ENCODE results near the gene SH3TC1.

SH3TC1 gene

GRCh38 chr4:8198906-8199593 is at the start of gene SH3TC1:
Gene SH3TC1 (plus strand): TSS chr4:8199290. CDS start chr4:8205195, 5,905 bp downstream.
- Histone ChIP-seq H3K27me3 (ENCODE audit: control insufficient read depth, insufficient read depth, low read length) (no peaks in the 10 kb centered on the region), H3K4me3 (ENCODE audit: low read depth, low read length) (no peak within 1 kb of the TSS), H3K4me1 (ENCODE audit: control insufficient read depth, insufficient read depth, low read length) (no peaks in the 10 kb centered on the region), H3K9ac (ENCODE audit: low read depth, low read length) (no peak within 1 kb of the TSS), H3K9me3 (ENCODE audit: control insufficient read depth, insufficient read depth, low read length) (no peaks in the 10 kb centered on the region), H3K36me3 (ENCODE audit: control insufficient read depth, insufficient read depth, low read length) (no peaks in the 10 kb centered on the region)

- Histone ChIP-seq H3K9ac (ENCODE audit: low read depth, low read length) (no peak overlapping the region), H3K36me3 (ENCODE audit: control insufficient read depth, insufficient read depth, low read length) (no peaks in the 10 kb centered on the region), H3K4me3 (ENCODE audit: low read depth, low read length) (no peak overlapping the region), H3K27me3 (ENCODE audit: control insufficient read depth, insufficient read depth, low read length) (no peaks in the 10 kb centered on the region), H3K9me3 (ENCODE audit: control insufficient read depth, insufficient read depth, low read length) (no peaks in the 10 kb centered on the region), H3K4me1 (ENCODE audit: control insufficient read depth, insufficient read depth, low read length) (no peaks in the 10 kb centered on the region)
These were observed 49.4 kb upstream of the SH3TC1 start for GRCh38 chr4:8149664-8150063.

GRCh38 chr4:8150152-8151090 is 48.7 kb upstream of the SH3TC1 start:
- Histone ChIP-seq H3K27me3 (ENCODE audit: control insufficient read depth, insufficient read depth, low read length) (no peaks in the 10 kb centered on the region), H3K4me1 (ENCODE audit: control insufficient read depth, insufficient read depth, low read length) (no peaks in the 10 kb centered on the region), H3K9me3 (ENCODE audit: control insufficient read depth, insufficient read depth, low read length) (no peaks in the 10 kb centered on the region), H3K9ac (ENCODE audit: low read depth, low read length) (peak overlapping the region; percentile 37), H3K4me3 (ENCODE audit: low read depth, low read length) (no peak overlapping the region), H3K36me3 (ENCODE audit: control insufficient read depth, insufficient read depth, low read length) (no peaks in the 10 kb centered on the region)

DNA sequence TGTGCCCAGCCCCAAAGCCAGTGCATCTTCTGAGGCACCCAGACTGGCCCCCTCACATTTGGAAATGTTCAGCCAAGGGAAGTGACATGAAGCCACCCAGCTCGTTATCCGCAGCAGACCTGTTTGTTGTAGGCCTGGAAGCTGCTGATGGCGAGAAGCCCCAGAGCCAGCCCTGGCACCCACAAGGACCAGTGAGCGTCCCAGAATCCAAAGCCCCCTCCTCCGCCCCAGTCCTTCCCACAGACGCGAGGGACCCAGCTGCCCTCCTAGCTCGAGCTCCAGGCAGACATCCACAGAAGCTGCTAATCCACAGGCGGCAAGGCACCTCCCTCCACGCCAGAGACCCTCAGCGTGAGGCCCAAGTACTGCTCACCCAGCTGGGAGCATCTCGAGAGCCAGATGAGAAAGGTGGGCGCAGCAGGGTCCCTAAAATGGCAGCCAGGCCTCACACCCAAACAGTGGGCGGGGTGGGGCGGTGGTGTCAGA is 47.9 kb upstream of the SH3TC1 start:
- Histone ChIP-seq H3K4me1 (ENCODE audit: control insufficient read depth, insufficient read depth, low read length) (no peaks in the 10 kb centered on the region), H3K27me3 (ENCODE audit: control insufficient read depth, insufficient read depth, low read length) (no peaks in the 10 kb centered on the region), H3K9ac (ENCODE audit: low read depth, low read length) (no peak overlapping the region), H3K9me3 (ENCODE audit: control insufficient read depth, insufficient read depth, low read length) (no peaks in the 10 kb centered on the region), H3K36me3 (ENCODE audit: control insufficient read depth, insufficient read depth, low read length) (no peaks in the 10 kb centered on the region), H3K4me3 (ENCODE audit: low read depth, low read length) (no peak overlapping the region)

DNA sequence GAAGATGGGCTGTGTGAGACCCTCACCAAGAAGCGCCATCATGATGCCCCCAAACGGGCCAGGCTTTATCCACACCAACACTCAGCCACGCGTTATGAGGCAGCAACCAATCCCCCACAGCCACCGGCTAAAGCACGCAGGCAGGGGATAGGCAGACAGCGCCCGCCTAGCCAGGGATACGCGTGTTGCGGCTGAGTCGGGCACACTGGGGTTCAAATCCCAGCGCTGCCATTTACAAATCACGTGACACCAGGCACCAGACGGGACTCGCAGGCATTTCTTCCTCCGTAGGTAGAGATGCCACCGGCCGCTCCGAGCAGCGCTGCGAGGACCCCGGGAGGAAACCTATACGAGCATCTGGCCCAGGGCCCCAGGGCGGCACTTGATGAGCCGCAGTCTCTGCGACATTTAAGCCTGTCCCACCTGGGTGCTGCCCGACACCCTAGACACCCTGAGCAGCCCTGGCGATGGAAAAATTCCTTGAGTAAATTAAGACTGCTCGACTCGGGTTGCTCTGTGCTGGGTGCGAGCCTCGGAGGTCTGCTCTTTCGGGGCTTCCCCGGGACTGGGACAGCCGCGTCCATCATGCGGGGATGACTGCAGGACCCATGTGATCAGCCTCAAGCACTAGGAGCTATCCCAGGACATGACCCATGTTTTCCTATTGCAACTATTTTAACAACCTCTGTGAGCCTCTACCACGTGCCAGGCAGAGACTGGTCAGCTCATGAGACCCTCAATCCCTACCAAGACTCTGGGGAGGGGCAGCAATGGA is 46.8 kb upstream of the SH3TC1 start:
- Histone ChIP-seq H3K36me3 (ENCODE audit: control insufficient read depth, insufficient read depth, low read length) (no peaks in the 10 kb centered on the region), H3K9ac (ENCODE audit: low read depth, low read length) (no peak overlapping the region), H3K9me3 (ENCODE audit: control insufficient read depth, insufficient read depth, low read length) (no peaks in the 10 kb centered on the region), H3K4me1 (ENCODE audit: control insufficient read depth, insufficient read depth, low read length) (no peaks in the 10 kb centered on the region), H3K27me3 (ENCODE audit: control insufficient read depth, insufficient read depth, low read length) (peaks cover 7% of the 10 kb centered on the region), H3K4me3 (ENCODE audit: low read depth, low read length) (no peak overlapping the region)

- no peaks in the 10 kb centered on the region for H3K9me3 ChIP-seq (ENCODE audit: control insufficient read depth, insufficient read depth, low read length)
- no peaks in the 10 kb centered on the region for H3K36me3 ChIP-seq (ENCODE audit: control insufficient read depth, insufficient read depth, low read length)
- no peak overlapping the region for H3K9ac ChIP-seq (ENCODE audit: low read depth, low read length)
- no peaks in the 10 kb centered on the region for H3K4me1 ChIP-seq (ENCODE audit: control insufficient read depth, insufficient read depth, low read length)
- peaks cover 13% of the 10 kb centered on the region for H3K27me3 ChIP-seq (ENCODE audit: control insufficient read depth, insufficient read depth, low read length)
- no peak overlapping the region for H3K4me3 ChIP-seq (ENCODE audit: low read depth, low read length)
These were observed 46.2 kb upstream of the SH3TC1 start for GRCh38 chr4:8152865-8153257.

- no peaks in the 10 kb centered on the region for H3K36me3 ChIP-seq (ENCODE audit: control insufficient read depth, insufficient read depth, low read length)
These were observed 45.6 kb upstream of the SH3TC1 start for GRCh38 chr4:8153441-8153840.

GRCh38 chr4:8155048-8155447 is 44.0 kb upstream of the SH3TC1 start:
- Histone ChIP-seq H3K9ac (ENCODE audit: low read depth, low read length) (no peak overlapping the region), H3K4me3 (ENCODE audit: low read depth, low read length) (no peak overlapping the region), H3K4me1 (ENCODE audit: control insufficient read depth, insufficient read depth, low read length) (peaks cover 2% of the 10 kb centered on the region), H3K36me3 (ENCODE audit: control insufficient read depth, insufficient read depth, low read length) (no peaks in the 10 kb centered on the region), H3K27me3 (ENCODE audit: control insufficient read depth, insufficient read depth, low read length) (peaks cover 23% of the 10 kb centered on the region), H3K9me3 (ENCODE audit: control insufficient read depth, insufficient read depth, low read length) (no peaks in the 10 kb centered on the region)

More at GRCh38 chr4:8153441-8153840, 45.6 kb upstream of the SH3TC1 start:
- Histone ChIP-seq H3K4me1 (ENCODE audit: control insufficient read depth, insufficient read depth, low read length) (no peaks in the 10 kb centered on the region), H3K27me3 (ENCODE audit: control insufficient read depth, insufficient read depth, low read length) (peaks cover 16% of the 10 kb centered on the region), H3K4me3 (ENCODE audit: low read depth, low read length) (no peak overlapping the region), H3K9me3 (ENCODE audit: control insufficient read depth, insufficient read depth, low read length) (no peaks in the 10 kb centered on the region), H3K9ac (ENCODE audit: low read depth, low read length) (no peak overlapping the region)

DNA sequence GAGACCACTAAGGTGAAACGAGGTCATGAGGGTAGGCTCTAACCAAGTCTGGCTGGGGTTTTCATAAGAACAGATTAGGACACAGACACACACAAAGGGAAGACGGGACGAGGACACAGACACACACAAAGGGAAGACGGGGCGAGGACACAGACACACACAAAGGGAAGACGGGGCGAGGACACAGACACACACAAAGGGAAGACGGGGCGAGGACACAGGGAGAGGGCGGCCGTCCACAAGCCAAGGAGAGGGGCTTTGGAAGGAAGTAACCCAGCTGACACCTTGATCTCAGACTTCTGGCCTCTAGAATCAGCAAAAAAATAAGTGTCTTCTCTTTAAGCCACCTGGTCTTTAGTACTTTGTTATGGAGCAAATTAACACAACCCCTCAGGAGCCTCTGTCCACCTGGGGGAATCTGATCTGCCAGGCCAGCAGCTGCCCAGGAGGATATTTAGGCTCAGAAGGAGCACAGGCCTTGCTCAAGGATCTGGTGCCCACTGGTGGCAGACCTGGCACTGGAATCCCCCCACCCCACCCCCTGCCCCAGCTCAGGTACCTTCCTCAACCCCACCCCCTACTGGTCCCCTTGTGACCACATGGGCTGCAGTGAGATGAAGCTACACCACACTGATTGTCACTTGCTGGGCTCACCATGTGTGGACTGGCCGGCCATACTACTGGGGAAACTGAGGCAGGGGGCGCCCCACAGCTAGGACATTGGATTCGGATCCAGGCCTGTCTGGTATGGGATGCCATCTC is 43.2 kb upstream of the SH3TC1 start:
- no peak overlapping the region for H3K9ac ChIP-seq (ENCODE audit: low read depth, low read length)
- H3K4me1 ChIP-seq (ENCODE audit: control insufficient read depth, insufficient read depth, low read length) = peaks cover 2% of the 10 kb centered on the region
- no peaks in the 10 kb centered on the region for H3K36me3 ChIP-seq (ENCODE audit: control insufficient read depth, insufficient read depth, low read length)
- peaks cover 28% of the 10 kb centered on the region for H3K27me3 ChIP-seq (ENCODE audit: control insufficient read depth, insufficient read depth, low read length)
- H3K4me3 ChIP-seq (ENCODE audit: low read depth, low read length) = no peak overlapping the region
- H3K9me3 ChIP-seq (ENCODE audit: control insufficient read depth, insufficient read depth, low read length) = no peaks in the 10 kb centered on the region

GRCh38 chr4:8156617-8157016 is 42.5 kb upstream of the SH3TC1 start:
- no peak overlapping the region for H3K9ac ChIP-seq (ENCODE audit: low read depth, low read length)
- H3K4me3 ChIP-seq (ENCODE audit: low read depth, low read length) = no peak overlapping the region
- no peaks in the 10 kb centered on the region for H3K9me3 ChIP-seq (ENCODE audit: control insufficient read depth, insufficient read depth, low read length)
- peaks cover 2% of the 10 kb centered on the region for H3K4me1 ChIP-seq (ENCODE audit: control insufficient read depth, insufficient read depth, low read length)
- no peaks in the 10 kb centered on the region for H3K36me3 ChIP-seq (ENCODE audit: control insufficient read depth, insufficient read depth, low read length)
- H3K27me3 ChIP-seq (ENCODE audit: control insufficient read depth, insufficient read depth, low read length) = peaks cover 28% of the 10 kb centered on the region

DNA sequence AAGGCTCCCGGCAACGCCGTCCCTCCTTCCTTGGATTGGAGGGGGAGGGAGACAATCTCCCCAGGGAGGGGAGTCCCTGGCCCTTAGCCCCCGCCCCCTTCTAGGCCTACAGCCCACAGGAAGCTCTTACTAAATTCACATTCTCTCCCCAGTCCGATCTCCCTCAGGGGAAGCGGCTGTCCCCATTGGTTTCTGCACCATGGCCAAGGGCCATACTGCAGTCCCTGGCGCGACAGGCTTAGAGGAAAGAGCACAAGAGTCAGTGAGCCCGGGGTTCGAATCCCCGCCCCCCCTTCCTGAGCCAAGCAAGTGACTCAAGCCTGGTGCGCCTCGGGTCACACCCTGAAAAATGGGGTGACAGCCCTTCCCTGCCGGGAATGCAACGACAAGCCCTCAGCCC is 41.6 kb upstream of the SH3TC1 start:
- Histone ChIP-seq H3K4me1 (ENCODE audit: control insufficient read depth, insufficient read depth, low read length) (peaks cover 2% of the 10 kb centered on the region), H3K9ac (ENCODE audit: low read depth, low read length) (no peak overlapping the region), H3K27me3 (ENCODE audit: control insufficient read depth, insufficient read depth, low read length) (peaks cover 28% of the 10 kb centered on the region), H3K36me3 (ENCODE audit: control insufficient read depth, insufficient read depth, low read length) (no peaks in the 10 kb centered on the region), H3K9me3 (ENCODE audit: control insufficient read depth, insufficient read depth, low read length) (no peaks in the 10 kb centered on the region), H3K4me3 (ENCODE audit: low read depth, low read length) (peak overlapping the region; percentile 67)

All from iPS-15b (cell line).